HG03060 (cell line): ENCODE results near the gene PPP2R3A.

Source experiments
- ATAC-seq: cut with Tn5 transposase; IDR thresholded peaks from one replicate; pipeline ENCODE4 v1.9.1; 2021; ENCODE audit warnings: low read depth, moderate number of reproducible peaks; ENCODE audit not compliant: unreplicated experiment

The PPP2R3A gene

DNA sequence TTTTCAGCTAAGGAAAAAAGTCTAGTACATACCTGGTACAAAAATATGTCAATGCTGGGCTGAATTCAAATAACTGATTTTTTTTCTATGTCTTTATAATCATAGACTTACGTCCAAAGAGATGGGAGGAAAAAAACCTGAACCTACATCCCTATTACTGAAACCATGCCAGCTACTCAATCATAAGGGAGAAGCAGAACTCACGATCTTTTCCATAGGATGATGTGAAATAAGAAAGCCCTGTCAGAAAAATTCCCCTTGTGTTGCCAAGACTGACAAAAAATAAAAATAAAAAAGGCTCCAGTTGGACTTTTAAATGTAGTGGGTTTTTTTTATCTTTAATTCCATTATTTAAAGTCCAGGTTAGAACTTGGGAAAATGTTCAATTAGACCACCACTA lies 227.3 kb downstream of the PPP2R3A start:
- no peak for ATAC-seq

DNA sequence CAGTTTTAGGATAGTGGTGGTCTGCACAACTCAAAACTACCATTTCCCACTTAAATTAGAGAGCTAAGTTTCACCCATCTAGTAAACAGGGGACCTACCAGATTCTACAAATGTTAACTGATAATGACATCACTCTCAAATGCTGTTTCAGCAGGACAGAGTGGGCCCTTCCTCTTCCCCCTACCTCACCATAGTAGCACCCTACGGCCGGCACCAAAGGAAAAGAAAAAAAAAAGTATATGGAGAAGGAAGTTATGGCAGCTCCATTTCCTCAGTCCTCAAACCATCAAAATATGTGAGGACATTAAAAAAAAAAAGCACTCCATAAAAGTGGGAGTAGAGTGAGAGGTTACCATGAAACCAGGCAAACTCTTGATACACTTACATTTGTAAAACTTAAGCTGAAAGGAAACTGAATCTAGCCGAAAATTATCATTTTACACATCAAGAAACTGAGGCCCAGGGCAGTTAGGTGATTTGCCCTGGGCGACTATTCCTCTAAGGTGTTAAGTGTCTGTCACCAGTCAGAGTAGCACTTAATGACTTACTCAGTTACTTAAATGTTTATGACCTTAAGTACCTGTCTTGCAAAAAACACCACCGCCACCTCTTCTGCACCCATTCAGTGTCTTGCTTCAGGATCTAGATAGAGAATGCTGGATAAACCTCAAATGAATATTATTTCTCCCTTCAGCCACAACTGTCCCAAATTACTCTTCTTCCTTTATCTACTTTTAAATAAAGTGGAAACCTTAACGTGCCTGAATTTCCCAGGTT lies 227.9 kb downstream of the PPP2R3A start:
- no peak for ATAC-seq

DNA sequence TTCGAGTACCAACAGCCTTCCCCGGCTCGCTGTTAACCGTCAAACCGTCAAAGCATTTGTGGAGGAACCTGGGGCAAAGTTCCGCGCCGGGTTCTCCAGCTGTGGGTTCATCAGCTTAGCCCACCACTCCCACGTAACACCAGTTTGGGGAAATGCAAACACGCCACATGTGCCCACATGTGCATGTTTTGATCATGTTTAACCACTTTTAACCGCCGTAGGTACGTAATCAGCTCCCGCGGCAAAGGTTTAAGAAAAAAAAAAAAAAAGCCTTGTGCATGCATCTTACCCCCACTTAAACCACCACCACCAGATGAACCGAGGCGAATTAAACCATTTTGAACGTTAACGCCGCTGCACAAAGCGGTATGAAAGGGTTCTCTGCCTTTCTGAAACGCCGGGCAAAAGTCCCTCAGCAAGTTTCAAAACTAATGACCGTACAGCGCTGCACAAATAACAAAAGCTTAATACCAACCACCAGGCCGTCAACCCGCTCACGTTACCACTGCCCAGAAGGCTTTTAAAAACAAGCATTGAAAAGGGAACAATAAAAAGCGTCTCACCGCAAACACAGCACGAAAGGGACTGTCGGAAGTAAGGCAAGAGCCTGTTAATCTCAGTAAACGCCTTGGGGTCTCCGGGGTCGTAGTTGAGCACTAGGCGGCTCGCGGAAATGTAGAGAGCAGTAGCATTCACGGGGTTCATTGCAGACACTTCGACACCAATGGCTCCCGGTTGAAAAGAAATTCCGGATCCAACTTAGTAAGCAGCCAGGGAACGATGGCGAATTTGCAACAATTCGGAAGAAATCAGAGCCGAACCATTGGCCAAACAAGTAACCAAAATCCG lies 229.1 kb downstream of the PPP2R3A start:
- ATAC-seq, result no peak

DNA sequence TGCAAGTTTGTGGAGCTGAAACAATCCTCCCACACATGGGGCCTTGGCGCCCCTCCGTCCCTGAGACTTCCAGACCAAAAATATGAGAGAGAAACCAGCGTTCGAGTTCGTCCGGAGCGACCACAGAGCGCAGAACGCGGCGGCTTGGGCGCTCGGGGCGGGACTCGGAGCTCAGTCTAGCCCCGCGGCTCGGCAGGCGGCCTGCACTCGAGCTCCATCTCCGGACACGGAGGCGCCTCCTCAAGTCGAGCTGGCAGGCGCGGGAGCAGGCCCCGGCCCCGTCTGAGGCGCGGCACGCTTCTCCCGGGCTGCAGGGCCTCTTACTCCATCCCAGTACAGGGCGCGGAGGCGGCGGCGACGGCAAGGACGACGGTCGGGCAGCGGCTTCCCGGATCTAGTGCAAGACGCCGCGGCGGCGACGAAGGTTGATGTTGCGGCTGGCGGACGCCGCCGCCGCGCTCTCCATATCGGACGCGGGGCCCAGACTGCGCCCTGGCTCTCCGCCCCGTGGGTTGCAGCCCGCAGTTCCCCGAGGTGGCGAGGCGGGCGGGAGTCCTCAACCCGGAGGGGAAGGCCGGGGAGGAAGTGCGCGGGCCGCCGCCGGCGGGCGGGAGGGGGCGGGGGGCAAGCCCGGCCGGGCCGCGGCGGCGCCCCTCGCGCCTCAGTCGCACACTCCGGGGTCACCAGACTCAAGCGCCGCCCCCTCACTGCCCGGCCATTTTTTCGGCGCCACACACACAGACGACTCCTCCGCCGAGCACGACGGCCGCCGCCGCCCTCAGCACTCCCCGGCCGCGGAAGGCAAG lies 229.9 kb downstream of the PPP2R3A start:
- no peak for ATAC-seq

DNA sequence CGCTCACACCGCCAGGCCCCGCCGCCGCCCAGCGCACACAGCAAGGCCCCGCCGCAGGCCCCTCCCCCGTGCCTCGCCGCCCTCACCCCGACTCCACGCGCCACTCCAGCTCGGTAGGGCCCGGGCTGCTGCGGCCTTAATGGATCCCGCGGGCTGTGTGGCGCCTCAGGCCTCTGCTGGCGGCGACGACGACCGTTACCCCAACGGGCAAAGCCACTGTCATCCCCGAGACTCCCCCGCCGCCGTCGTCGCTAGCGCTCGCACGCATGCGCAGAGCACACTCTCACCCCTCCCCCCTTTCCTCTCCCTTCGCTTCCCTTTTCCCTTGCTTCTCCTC lies 230.5 kb downstream of the PPP2R3A start, which contains the start of gene MSL2:
MSL2 (minus strand) TSS at position 272 of the 337 bp plus-strand sequence. CDS start 1,222 bp downstream, outside the sequence.
- no peak for ATAC-seq

DNA sequence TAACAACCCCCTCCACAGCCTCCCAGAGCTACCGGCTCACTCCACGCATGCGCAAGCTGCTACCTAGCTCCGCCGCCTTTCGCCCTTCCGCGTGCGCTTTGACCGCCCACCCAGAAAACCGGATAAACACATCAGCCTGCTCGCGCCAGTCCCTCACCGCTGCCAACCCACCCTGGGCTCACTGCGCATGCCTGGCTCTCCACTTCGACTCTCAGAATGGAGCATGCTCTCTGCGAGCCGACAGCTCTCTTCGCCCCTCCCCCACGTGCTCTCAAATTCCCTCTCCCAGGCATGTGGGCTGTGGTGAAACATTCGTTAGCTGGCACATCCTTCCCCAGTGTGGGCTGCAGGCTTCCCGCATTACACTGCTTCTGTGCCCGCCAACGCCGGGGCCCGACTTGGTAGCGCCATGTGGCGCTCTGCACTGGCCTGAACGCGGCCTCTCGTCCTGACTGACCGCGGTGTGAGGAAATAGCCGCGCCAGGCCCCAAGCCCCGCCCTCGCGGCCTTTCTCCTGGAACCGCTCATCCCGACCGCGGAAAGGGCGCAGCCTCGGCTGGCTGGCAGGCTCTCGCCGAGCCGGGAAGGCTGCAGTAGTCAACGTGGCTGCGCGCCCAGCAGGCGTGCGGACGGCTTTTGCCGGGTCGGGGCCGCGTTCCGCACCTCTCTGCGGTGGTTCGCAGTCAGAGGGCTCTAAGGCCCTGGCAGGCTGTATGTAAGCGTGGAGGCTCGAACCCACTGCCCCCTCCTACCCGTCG lies 231.1 kb downstream of the PPP2R3A start:
- ATAC-seq, result peak; percentile 74

DNA sequence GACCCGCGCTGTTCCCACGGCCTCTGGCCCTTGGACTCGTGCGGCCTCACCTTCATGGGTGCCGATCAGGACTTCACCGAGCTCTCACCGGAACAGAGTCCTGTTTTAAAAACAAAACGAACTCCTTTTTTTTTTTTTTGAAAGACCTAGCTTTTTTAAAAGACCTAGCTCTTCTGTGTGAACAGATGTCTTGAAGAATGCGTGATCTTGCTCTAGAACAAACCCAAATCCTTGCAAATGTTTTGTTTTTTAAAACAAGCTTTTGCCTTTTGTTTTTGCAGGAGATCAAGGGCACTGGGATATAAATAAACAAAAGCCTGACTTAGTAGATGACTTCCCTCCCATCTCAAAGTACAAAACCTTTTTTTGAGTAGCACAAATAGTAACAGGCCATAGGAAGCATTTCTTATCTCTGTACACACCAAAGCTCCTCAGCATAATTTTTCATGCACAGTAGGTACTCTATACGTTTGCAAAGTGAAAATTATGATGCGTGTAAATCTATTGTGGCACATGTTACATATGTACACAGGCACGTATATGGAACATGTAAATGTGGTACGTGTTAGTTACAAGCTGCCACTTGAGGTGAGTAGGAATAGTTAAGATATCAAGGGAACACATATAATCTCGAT lies 231.7 kb downstream of the PPP2R3A start:
- no peak for ATAC-seq
